ENCODE data around the gene MARCHF5.

The MARCHF5 gene, protein sequence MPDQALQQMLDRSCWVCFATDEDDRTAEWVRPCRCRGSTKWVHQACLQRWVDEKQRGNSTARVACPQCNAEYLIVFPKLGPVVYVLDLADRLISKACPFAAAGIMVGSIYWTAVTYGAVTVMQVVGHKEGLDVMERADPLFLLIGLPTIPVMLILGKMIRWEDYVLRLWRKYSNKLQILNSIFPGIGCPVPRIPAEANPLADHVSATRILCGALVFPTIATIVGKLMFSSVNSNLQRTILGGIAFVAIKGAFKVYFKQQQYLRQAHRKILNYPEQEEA

DNA sequence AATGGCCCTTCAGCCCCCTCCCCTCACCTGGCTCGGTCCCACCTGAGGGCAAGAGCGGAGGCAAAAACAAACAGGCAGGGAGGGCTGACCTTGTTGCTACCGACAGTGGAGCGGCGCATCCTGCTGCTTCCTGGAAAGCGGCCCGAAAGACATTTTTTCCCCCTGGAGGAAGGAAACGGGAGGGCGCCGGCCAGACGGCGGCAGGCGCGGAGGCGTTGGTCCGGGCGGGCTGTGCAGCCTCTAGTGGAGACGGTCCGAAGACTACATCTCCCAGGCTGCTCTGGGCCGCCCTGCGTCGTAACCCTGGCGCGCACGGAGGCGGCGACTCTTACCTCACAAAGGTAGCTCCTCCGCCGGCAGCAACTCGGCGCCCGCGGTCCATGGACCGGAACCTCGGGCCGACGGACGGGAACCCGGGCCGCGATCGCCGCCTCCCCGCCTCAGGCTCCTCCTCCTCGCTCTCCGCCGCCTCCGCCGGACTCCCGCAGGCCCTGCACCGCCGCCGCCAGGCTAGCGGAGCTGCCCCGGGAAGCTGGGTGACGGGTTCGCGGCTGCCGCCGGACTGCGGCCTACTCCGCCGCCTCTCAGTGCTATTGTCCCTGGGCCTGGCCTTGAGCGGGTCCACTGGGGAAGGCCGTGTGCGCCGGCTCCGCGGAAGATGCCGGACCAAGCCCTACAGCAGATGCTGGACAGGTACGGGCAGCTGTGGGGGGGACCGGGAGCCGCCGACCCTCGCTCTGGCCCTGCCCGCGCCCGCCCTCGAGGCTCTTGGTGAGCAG, at the start of gene MARCHF5, which contains the start of gene CPEB3:
MARCHF5 (plus strand) TSS at position 331 of the 779 bp plus-strand sequence; CDS start at position 659, 328 bp downstream.
CPEB3 (minus strand) TSS at position 242 of the 779 bp plus-strand sequence. CDS start 50,728 bp downstream, outside the sequence.
- peak; percentile 97 to 98 (median 97) for DNase-seq

DNA sequence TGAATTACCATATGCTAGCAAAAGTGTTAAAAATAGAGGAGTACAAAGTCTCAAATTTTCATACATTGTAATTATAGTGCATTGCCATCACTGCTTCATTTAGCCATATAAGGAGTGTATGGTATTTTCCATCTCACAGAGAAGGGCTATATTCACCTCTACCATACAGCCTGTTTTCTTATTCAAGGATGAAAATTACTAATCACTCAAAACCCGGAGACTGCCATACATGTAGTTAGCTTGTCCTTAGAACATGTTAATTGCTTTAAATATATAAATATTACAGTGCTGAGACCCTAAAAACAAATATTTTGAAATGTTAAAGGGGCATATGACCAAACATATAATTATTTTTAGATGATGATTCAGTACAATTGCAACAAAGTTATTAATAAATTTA, 49.5 kb upstream of the MARCHF5 start:
- no peak for DNase-seq

DNA sequence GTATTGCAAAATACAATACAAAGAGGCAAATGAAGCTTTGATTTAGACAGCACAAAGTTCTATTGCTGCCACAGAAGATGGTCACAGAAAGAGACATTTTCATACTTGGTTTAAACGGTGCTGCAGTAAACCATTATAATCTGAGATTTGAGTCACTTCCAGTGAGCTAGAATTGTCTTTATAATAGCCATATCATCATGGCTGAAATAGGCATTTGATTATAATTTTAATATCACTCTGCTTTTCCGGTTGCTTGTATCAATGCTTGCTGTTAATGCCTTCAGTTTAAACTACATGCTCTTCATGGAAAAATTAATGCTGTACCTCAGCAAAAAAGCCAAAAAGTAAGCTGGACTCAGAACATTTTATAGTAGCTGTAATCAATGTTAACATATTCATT, 48.6 kb upstream of the MARCHF5 start:
- no peak for DNase-seq

DNA sequence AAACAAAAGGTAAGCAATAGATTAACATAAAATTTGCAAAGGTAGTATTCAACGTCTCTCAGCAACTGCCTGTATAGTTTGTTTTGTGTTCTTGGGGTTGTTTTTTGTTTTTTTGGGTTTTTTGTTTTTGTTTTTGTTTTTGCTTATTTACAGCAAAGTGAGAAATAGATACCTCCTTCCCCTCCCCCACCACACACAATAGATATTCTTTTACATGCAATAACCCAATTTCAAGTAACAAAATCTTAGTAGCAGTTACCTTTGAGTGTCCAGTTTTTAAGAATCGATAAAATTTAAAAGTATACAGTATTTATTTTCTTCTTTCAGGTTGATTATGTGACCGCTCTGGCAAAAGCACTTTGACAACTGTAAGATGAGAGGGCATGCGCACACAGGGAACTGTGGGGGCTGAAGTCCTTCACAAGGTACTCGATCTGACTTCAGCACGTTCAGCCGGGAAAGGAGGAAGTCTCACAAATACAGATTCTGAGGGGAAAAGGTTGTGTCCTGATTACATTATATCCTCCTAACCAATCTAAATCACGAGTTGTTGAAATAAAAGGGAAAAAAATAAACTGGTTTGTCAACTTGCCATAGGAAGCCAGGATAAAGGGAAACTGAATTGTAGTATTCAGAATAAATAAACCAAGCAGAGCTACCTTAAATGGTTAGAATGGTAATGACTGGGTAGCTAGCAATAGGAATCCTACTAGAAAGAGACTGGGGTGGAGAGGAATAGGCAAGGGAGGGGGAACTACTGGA, 47.9 kb upstream of the MARCHF5 start:
- DNase-seq = peak; percentile 68 to 73 (median 68)

DNA sequence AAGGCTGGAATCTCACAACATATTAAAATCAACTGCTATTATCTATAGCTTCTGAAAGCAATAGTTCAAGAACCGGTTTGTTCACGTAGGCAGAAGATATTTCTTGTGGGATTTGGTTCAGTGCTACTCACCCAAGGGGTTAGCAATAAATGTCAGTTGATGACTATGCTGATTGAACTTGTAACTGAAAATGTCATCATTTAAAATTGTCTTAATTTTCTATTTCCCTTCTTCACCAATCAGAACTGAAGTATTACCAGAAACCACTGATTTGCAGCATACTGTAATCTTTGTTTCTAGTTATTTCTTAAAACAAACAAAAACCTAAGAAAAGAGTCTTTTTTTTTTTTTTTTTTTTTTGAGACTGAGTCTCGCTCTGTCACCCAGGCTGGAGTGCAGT, 46.2 kb upstream of the MARCHF5 start:
- no peak for DNase-seq

DNA sequence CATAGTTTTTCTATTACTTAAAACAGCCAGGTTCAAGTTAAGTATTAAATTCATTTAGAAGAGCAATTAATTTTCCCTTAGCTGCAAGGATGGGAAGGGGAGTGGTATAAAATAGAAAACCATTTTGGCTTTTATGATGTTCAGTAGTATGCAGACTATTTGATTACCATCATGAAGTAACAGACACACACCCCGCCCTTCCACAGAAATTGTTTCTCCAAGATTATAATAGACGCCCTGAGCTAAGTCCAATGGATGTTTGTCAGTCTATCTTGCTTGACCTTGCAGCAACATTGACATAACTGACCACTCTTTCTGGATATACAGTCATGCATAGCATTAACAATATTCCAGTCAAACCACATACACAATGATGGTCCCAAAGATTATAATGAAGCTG, 42.4 kb upstream of the MARCHF5 start:
- DNase-seq = no peak

DNA sequence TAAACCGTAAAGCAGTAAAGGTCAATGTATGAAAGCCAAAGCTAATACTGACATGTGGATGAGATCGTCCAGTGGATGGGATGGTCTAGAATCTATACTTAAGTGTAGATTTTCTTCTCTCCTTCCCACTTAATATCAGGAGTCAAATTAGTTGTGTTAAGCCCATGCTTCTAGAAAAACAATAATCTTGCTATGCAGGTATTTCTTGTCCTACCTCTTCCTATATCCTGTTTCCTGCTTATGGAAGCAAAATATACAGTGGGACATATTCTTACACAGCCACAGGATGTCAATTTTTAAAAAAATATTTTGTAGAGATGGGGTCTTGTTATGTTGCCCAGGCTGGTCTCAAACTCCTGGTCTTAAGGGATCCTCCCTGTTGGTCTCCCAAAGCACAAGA, 27.6 kb upstream of the MARCHF5 start:
- no peak for DNase-seq

DNA sequence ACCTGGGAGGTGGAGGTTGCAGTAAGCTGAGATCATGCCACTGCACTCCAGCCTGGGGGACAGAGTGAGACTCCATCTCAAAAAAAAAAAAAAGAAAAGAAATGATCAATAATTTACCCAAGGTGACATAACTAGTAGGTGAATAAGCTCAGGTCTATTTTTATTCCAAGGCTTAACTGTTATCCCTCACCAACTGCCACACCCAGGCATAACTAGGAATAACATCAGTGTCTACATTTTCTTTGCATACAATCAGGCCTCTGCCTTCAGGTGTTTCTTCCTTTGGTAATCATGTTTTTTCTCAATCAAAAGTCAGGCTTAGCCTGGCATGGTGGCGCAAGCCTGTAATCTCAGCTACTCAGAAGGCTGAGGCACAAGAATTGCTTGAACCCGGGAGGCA, 26.7 kb upstream of the MARCHF5 start:
- DNase-seq = no peak

DNA sequence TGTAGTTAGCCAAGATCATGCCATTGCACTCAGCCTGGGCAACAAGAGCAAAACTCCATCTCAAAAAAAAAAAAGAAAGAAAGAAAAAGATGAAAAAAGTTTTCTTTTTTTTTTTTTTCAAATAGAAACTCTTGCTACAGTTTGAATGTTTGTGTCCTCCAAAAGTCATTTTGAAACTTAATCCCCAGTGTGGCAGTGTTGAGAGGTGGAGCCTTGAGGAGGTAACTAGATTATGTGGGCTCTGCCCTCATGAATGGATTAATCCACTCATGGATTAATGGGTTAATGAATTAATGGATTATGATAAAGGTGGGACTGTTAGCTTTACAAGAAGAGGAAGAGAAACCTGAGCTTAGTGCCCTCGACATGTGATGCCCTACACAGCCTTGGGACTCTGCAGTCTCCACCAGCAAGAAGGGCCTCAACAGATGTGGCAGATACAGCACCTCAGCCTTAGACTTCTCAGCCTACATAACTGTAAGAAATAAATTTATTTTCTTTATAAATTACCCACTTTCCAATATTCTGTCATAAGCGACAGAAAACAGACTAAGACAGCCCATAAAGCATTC, 25.2 kb upstream of the MARCHF5 start:
- no peak for DNase-seq

DNA sequence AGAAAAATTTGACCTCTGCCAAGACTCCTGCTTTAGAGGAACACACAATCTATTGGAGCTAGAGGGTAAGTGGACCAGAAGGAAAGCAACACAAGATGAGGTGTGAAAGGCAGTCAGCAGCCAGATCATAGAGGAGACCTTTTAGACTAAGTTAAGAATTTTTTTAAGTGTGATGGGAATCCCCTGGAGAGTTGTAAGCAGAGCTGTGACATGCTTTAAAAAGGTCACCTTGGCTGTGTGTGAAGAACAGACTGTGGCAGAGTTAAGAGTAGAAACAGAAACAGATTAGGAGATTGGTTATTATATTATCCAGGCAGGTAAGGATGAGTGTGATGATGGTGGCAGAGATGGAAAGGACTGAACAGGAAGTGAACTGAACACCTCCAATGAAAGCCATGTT, 23.6 kb upstream of the MARCHF5 start:
- DNase-seq = no peak

DNA sequence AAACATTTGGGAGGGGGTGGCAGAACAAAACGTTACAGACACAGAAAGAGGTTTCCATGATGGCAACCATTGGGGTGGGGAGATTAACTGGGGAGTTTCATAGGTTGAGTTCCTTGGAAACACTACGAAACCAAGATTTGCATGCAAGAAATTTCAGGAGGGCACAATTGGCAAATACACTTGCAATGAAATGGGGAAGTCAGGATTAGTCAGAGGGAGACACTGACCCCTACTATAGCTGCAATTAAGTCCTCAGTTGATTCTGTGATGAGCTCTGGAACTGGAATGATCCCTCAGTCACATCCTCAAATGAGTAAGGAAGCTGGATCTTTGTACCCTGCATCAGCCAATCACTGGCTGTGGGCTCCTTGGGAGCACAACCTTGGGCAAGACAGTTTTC, 22.2 kb upstream of the MARCHF5 start:
- DNase-seq = peak; percentile 77 to 94 (median 88)

DNA sequence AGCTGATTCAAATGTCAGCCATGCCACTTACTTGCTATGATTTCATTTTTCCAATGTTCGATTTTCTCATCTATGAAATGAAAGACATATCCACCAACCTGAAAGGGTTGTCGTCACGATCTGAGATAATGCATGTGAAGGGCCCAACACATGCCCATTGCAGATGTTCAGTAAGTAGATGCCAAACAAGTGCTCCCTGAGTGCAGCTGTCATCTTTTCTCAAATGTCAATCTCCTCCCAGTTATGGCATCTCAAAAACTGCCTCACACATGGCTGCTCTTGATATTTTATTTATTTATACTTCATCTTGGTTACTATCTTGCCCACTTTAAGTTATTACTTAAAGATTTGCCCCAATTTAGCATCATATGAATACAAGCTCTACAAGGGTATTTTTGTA, 16.9 kb upstream of the MARCHF5 start:
- no peak for DNase-seq

DNA sequence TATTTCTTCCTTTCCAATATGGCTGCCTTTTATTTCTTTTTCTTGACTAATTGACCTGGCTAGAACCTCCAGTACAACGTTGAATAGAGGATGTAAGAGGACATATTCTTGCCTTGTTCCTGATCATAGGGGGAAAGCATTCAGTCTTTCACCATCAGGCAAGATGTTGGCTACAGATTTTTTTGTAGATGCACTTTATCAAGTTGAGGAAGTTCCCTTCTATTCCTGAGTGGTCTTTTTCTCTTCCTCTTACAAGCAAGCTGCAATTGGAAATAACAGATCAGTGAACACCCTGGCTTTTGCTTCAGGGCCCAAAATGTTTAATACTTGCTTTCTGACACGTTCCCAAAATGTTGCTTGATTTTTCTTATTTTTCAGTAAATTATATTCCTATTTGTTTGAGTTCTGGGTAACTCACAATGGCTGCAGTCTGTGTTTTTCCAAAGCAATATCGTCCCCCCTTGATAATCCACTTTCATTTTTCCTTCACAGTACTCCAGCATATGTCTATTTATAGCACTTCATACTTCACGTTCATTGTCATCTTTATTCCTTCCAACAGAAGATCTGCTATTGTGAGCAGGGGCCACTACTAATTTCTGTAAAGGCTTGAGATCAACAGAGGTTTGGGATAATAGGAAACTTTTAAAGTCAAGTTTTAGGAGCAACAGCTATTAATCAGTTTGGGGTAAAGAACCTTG, 11.8 kb upstream of the MARCHF5 start:
- DNase-seq = peak in 2 of 3 donors; percentile 9 to 27

DNA sequence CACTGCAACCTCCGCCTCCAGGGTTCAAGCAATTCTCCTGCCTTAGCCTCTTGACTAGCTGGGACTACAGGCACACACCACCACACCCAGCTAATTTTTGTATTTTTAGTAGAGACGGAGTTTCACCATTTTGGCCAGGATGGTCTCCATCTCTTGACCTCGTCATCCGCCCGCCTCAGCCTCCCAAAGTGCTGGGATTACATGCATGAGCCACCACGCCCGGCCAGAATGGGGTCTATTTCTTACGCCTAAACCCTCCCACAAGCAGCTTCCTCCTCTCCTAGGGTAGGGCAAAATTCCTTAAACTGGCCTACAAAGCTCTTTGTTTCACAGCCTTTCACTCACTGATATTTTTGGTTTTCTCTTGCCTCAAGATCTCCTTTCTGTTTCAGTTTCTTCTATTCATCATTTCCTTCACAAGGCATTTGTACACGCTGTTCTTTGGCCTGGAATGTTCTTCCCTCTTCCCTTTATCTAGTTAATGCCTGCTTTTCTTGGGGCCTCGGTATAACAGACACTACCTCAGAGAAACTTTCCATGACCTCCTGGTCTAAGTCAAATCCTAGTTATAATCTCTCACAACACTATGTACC, 6.8 kb upstream of the MARCHF5 start:
- peak; percentile 39 to 74 (median 57) for DNase-seq

DNA sequence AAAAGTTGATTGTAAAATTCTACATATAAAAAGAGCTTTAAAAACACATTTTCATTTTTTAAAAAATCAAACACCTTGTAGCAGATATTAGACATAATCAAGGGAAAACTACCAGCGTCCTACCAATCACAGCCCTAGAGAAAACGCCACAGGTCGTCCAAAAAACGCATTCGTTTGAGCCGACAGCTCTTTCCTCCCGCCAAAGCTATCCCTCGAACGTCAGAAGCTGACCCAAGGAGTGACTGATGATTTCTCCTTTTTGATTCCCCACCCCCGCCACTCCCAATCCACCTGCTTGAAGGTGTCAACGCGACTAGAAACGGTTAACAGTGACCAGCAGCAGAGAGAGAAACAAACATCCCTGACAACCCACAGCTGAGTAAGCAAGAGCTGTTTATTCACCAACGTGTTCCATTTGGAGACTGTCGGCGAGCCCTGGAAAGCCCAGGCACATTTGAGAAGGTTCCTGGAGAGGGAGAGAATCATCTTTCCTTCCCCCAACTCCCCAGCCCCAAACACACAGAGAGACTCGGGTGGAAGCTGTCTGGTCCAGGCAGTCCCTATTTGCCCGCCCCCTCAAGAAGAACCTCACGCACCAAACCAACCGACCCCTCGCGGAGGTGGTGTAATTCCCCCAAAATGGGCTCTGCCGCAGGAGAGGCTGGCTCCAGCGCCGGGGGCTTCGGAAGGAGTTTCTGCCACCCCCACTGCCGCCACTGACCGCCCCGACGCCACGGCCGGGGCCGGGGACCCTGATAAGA, 711 bp upstream of the MARCHF5 start:
- DNase-seq = peak; percentile 56 to 67 (median 57)

DNA sequence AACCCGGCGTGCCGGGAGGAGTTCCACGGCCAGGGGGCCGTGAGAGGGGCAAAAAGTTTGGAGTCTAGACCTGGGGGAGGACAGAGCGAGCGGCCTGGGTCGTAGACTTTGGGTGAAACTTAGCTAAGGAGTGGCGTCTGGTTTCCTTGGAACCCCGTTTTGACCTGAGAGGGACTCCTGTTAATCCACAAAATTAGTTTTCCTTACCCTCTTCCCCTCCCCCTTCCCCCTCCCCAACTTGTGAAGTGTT, 574 bp downstream of the MARCHF5 start:
- peak in 1 of 3 donors; percentile 41 for DNase-seq

DNA sequence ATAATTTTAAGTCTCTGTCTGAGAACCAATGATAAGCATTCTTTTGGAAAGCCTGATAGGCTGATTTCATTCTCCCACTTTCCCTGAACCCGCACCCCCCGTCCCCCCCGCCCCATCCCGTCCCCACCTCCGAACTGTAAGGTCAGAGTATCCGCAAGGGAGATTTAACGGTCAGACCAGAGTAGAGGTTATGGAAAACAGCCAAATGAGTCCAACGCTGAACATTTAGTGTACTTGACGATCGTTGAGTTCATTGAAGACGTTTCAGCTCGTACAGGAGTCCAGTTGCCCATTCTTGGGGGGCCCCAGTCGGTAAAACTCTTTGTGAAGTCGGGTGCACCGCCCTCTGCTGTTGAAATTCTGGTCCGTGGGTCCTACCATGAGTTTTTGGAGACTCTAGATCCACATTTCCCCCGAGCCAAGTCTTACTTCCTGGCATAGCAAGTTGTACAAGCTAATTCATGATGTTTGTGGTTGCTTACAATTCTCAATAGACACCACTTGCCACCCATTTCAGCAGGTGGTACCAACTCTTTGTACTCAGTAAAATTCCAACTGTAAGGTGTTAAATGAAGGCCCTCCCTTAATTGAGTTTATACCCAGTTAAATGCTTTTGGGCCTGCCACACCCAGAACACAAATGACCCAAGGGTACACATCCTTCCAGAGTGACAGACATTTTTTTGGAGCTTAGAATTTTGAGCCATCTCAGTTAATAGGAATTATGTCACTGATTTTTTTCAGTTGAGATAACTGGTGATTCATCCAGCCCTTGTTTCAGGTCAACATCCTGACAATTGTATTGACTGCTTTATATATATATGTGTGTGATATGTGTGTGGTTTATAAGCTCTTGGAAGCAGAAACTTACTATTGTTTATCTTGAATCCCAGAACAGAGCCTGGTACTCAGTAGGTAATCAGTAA, 1.2 kb downstream of the MARCHF5 start:
- DNase-seq = peak; percentile 67 to 80 (median 71)

DNA sequence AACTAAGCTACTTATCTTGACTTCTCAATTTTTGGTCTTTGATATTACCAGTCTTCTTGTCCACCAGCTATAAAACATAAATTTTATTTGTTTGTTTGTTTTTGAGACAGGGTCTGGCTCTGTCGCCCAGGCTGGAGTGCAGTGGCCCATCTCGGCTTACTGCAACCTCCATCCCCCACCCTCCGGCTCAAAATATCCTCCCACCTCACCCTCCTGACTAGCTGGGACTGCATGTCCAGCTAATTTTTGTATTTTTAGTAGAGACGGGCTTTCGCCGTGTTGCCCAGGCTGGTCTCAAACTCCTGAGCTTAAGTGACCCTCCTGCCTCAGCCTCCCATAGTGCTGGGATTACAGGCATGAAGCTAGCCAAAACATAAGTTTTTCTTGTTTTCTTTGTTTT, 7.5 kb downstream of the MARCHF5 start:
- DNase-seq = no peak

DNA sequence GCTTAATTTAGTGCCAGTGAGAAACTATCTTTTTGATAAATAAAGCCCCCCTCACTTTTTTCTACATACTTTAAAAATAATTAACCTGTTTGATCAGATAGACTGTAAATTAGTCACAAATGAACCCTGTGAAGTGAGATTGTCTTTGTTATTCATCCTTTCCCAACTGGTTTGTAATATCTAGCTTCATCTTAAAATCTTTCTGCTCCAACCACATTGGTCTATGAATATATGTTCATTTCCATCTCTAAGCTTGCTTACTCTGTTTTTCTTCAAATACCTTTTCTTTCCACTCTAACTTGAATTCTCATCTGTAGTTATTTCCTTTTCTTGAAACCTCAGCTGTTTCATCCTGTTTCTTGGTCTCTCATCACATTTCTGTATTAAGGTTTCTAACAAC, 12.1 kb downstream of the MARCHF5 start:
- no peak for DNase-seq

DNA sequence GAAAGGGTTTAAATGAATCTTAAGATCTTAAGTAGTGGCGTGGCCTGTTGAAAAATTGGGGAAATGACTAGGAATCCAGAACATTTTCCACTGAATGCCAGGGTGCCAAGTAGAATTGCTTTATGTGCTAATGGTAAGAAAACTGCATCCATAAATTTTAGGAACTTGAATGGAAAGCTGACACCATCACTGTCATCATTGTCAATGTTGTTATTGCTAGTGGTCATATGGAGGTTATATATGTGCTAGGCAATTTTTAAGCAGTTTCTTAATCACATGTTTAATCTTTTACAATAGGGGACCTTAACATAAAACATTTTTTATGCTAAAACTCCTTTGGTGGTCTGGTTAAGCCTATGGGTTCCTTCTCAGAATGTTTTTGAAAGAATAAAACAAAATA, 13.1 kb downstream of the MARCHF5 start:
- peak in 2 of 3 donors; percentile 16 to 28 for DNase-seq

All from suppressor macrophage treated with lipopolysaccharide for 1 hour (primary cell).